ENCODE results near the gene MAP2K5.

Gene MAP2K5

GRCh38 chr15:67825881-67826716, 283.6 kb downstream of the MAP2K5 start:
- DNase-seq (ENCODE audit: low spot score) = no peak

- no peak for DNase-seq (ENCODE audit: low spot score)
These were observed 284.4 kb downstream of the MAP2K5 start for GRCh38 chr15:67826717-67827561.

GRCh38 chr15:67827562-67828277, 285.2 kb downstream of the MAP2K5 start:
- no peak for DNase-seq (ENCODE audit: low spot score)

- DNase-seq (ENCODE audit: low spot score) = no peak
These were observed 285.9 kb downstream of the MAP2K5 start for GRCh38 chr15:67828278-67828968.

GRCh38 chr15:67828969-67829646, 286.6 kb downstream of the MAP2K5 start:
- DNase-seq (ENCODE audit: low spot score) = no peak

GRCh38 chr15:67829647-67830504, 287.4 kb downstream of the MAP2K5 start:
- DNase-seq (ENCODE audit: low spot score) = no peak

GRCh38 chr15:67831363-67831762, 288.9 kb downstream of the MAP2K5 start:
- no peak for DNase-seq (ENCODE audit: low spot score)

GRCh38 chr15:67832031-67832551, 289.6 kb downstream of the MAP2K5 start:
- no peak for DNase-seq (ENCODE audit: low spot score)

GRCh38 chr15:67832897-67833709, 290.6 kb downstream of the MAP2K5 start:
- no peak for DNase-seq (ENCODE audit: low spot score)

- DNase-seq (ENCODE audit: low spot score) = no peak
These were observed 291.4 kb downstream of the MAP2K5 start for GRCh38 chr15:67833710-67834511.

- no peak for DNase-seq (ENCODE audit: low spot score)
These were observed 292.2 kb downstream of the MAP2K5 start for GRCh38 chr15:67834581-67835296.

GRCh38 chr15:67835297-67836133, 293.0 kb downstream of the MAP2K5 start:
- DNase-seq (ENCODE audit: low spot score) = no peak

GRCh38 chr15:67836134-67836455, 293.6 kb downstream of the MAP2K5 start:
- DNase-seq (ENCODE audit: low spot score) = no peak

- DNase-seq (ENCODE audit: low spot score) = no peak
These were observed 294.0 kb downstream of the MAP2K5 start for GRCh38 chr15:67836477-67836876.

- no peak for DNase-seq (ENCODE audit: low spot score)
These were observed 294.5 kb downstream of the MAP2K5 start for GRCh38 chr15:67836955-67837354.

GRCh38 chr15:67838789-67839332, 296.4 kb downstream of the MAP2K5 start:
- DNase-seq (ENCODE audit: low spot score) = no peak
